Trophoblast cell (in vitro differentiated cells and primary cell): ENCODE measurements around the gene PGAP6.

ENCODE experiments used
- DNase-seq, 2 donors: peaks; one replicate each; pipeline ENCODE4 v3.0.0-alpha.2; 2016
- H2AFZ ChIP-seq: 2 replicates; pipeline ENCODE4 v1.6.1; 2013; ENCODE audit warnings: low read length, moderate library complexity, mild to moderate bottlenecking; ENCODE audit not compliant: insufficient read depth, poor library complexity
- H2AK5ac ChIP-seq: 2 replicates; pipeline ENCODE4 v1.6.1; 2013; ENCODE audit warnings: mild to moderate bottlenecking, low read length
- H2BK120ac ChIP-seq: 2 replicates; pipeline ENCODE4 v1.6.1; 2013; ENCODE audit warnings: low read length, mild to moderate bottlenecking, moderate library complexity; ENCODE audit not compliant: insufficient read depth, poor library complexity
- H2BK12ac ChIP-seq: 2 replicates; pipeline ENCODE4 v1.6.1; 2013; ENCODE audit warnings: mild to moderate bottlenecking, low read length, moderate library complexity
- H2BK5ac ChIP-seq: 2 replicates; pipeline ENCODE4 v1.6.1; 2013; ENCODE audit warnings: low read length, low read depth, moderate library complexity, mild to moderate bottlenecking; ENCODE audit not compliant: poor library complexity
- H3K14ac ChIP-seq: 2 replicates; pipeline ENCODE4 v1.6.1; 2013; ENCODE audit warnings: mild to moderate bottlenecking, low read length
- H3K18ac ChIP-seq: 2 replicates; pipeline ENCODE4 v1.6.1; 2013; ENCODE audit warnings: mild to moderate bottlenecking, low read length
- H3K23ac ChIP-seq: 2 replicates; pipeline ENCODE4 v1.6.1; 2013; ENCODE audit warnings: low read length
- H3K27ac ChIP-seq: 2 replicates; pipeline ENCODE4 v1.5.1; 2013; ENCODE audit warnings: low read depth, mild to moderate bottlenecking, inconsistent platforms, low read length, moderate library complexity
- H3K27me3 ChIP-seq: 2 replicates; pipeline ENCODE4 v1.6.1; 2013; ENCODE audit warnings: inconsistent platforms, mild to moderate bottlenecking, low read length, moderate library complexity; ENCODE audit not compliant: insufficient read depth
- H3K36me3 ChIP-seq, 2 experiments: 1 replicate in 1 of 2; 2 replicates in 1 of 2; pipeline ENCODE4 v1.6.1; 2013; ENCODE audit warnings: low read length in 2 of 2, mild to moderate bottlenecking in 2 of 2, moderate library complexity in 1 of 2; ENCODE audit not compliant: insufficient read depth in 2 of 2, control insufficient read depth in 1 of 2
- H3K4ac ChIP-seq: 2 replicates; pipeline ENCODE4 v1.6.1; 2013; ENCODE audit warnings: low read depth, mild to moderate bottlenecking, low read length, moderate library complexity
- H3K4me1 ChIP-seq, 2 experiments: 1 replicate in 1 of 2; 2 replicates in 1 of 2; pipeline ENCODE4 v1.6.1; 2013; ENCODE audit warnings: low read length in 2 of 2, mild to moderate bottlenecking in 2 of 2, moderate library complexity in 1 of 2; ENCODE audit not compliant: insufficient read depth in 2 of 2, control insufficient read depth in 1 of 2
- H3K4me2 ChIP-seq: 2 replicates; pipeline ENCODE4 v1.6.1; 2013; ENCODE audit warnings: inconsistent platforms, mild to moderate bottlenecking, low read length, moderate library complexity
- H3K4me3 ChIP-seq: 2 replicates; pipeline ENCODE4 v1.5.1; 2013; ENCODE audit warnings: mild to moderate bottlenecking, low read depth, low read length, inconsistent platforms
- H3K79me1 ChIP-seq: one replicate; pipeline ENCODE4 v1.6.1; 2013; ENCODE audit warnings: low read length
- H3K79me2 ChIP-seq: 2 replicates; pipeline ENCODE4 v1.6.1; 2013; ENCODE audit warnings: low read length, mild to moderate bottlenecking; ENCODE audit not compliant: control insufficient read depth, insufficient read depth, poor library complexity
- H3K9ac ChIP-seq: 2 replicates; pipeline ENCODE4 v1.6.1; 2013; ENCODE audit warnings: mild to moderate bottlenecking, low read length
- H3K9me3 ChIP-seq: 2 replicates; pipeline ENCODE4 v1.6.1; 2013; ENCODE audit warnings: low read depth, mild to moderate bottlenecking, control low read depth, inconsistent platforms, low read length; ENCODE audit not compliant: insufficient read depth
- H4K12ac ChIP-seq: 2 replicates; pipeline ENCODE4 v1.6.1; 2013; ENCODE audit warnings: low read depth, mild to moderate bottlenecking, low read length, moderate library complexity
- H4K8ac ChIP-seq: 2 replicates; pipeline ENCODE4 v1.6.1; 2013; ENCODE audit warnings: low read depth, mild to moderate bottlenecking, low read length, moderate library complexity
- H4K91ac ChIP-seq: one replicate; pipeline ENCODE4 v1.6.1; 2013; ENCODE audit warnings: low read depth, mild to moderate bottlenecking, low read length, moderate library complexity
- WGBS: extraction: QIAGEN DNeasy Blood & Tissue Kit; methylation state at CpG from one replicate; pipeline ENCODE4 v1.1.7; 2013; ENCODE audit warnings: missing lambda C conversion rate; ENCODE audit not compliant: insufficient read length, insufficient coverage; ENCODE audit errors: extremely low coverage; 5-methylcytosine and 5-hydroxymethylcytosine counted together

The PGAP6 gene

DNA sequence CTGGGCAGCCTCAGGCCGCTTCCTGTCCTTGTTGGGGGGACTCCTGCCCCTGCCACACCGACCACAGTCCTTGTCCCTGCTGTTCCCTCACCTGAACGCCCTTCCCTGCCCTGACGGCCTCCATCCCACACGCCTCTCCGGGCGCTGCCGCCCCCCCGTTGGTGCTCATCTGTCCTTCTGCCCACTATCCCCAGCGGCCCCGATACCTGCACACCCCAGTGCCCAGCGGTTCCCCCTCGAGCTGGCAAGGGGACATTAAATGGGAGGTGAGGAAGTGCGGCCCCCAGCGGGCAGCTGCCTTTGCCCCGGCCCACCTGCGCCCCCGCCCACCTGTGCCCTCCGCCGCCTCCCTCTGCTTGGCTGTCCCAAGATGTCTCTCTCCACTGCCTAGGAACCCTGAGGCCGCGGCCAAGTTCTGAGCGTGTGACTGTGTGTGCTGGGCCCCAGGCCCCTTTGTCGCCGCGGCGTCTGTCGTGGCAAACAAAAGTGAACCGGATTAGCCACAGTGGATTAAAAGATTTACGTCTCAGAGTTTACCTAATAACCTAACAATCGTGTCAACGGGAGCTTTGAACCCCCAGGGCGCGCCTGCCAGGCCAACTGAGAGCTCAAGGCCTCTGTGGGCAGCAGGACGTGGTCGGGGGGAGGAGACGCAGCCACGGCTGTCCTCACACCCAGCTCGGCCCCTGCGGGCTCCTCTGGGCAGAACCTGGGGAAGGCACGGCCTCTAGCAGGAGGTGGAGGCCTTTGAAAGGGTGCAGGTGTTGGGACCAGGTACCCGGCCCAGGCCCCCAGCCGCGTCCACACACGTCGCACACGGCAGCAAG lies 21.7 kb downstream of the PGAP6 start:
- Histone ChIP-seq H3K9me3 (peaks cover 1% of the 10 kb centered on the region), H3K4me2 (no peak overlapping the region), H2BK5ac (no peak overlapping the region), H3K23ac (no peak overlapping the region), H3K79me1 (no peaks in the 10 kb centered on the region), H3K4me1 (peaks cover 0 to 4% of the 10 kb centered on the region in 2 experiments), H4K91ac (no peak overlapping the region), H2BK120ac (no peak overlapping the region), H3K18ac (no peak overlapping the region), H3K27me3 (no peaks in the 10 kb centered on the region), H2AK5ac (no peak overlapping the region), H2AFZ (no peak overlapping the region), H2BK12ac (no peak overlapping the region), H3K4ac (no peak overlapping the region), H4K12ac (no peak overlapping the region), H3K79me2 (no peaks in the 10 kb centered on the region), H3K9ac (no peak overlapping the region), H3K4me3 (no peak overlapping the region), H3K27ac (no peak overlapping the region), H3K36me3 (no peaks in the 10 kb centered on the region), H3K14ac (no peak overlapping the region), H4K8ac (no peak overlapping the region)
- WGBS, result no CpG with 5 or more reads among the region's 47 CpGs
- no peak for DNase-seq

DNA sequence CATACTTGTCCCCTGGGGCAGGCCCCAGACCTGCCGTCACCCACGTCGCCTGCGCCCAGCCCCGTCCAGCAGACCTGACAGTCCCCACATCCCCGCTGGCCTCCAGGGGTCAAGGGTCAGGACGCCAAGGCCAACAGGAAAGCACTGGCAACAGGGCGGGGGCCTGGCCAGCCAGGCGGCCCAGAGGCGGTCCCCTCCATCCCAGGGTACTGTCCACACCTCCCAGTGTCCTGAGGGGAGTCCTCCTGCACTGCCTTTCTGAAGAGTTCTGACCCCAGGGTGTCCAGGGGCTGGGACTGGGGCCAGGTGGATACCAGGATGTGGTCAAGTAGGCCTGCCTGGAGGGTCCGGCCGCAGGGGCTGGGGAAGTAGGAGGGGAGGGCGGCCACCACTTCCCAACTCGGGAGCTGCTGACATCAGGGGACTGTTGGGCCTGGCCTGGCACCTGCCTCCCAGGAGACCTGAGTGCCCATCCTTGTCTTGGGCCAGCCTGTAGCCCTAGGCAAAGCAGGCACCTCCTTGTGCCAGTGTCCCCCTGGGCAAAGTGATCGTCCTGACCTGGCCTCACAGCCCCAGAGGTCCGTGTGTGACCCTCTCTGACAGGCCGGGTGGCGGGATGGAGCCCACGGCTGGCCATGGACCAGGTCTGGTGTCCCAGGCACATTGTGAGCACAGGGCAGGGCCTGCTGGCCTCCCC lies 22.6 kb downstream of the PGAP6 start:
- no peak for DNase-seq
- no peak overlapping the region for H3K27ac ChIP-seq
- no peak overlapping the region for H2BK120ac ChIP-seq
- H3K36me3 ChIP-seq, result no peaks in the 10 kb centered on the region
- H3K4me1 ChIP-seq, result peaks cover 0 to 4% of the 10 kb centered on the region in 2 experiments
- no peak overlapping the region for H2AFZ ChIP-seq
- H3K9ac ChIP-seq, result no peak overlapping the region
- no peak overlapping the region for H3K18ac ChIP-seq
- no peak overlapping the region for H2AK5ac ChIP-seq
- H4K12ac ChIP-seq, result no peak overlapping the region
- no CpG with 5 or more reads among the region's 19 CpGs for WGBS
- no peak overlapping the region for H3K14ac ChIP-seq
- no peak overlapping the region for H3K4ac ChIP-seq
- H3K27me3 ChIP-seq, result no peaks in the 10 kb centered on the region
- H2BK5ac ChIP-seq, result no peak overlapping the region
- H3K23ac ChIP-seq, result no peak overlapping the region
- H3K4me3 ChIP-seq, result no peak overlapping the region
- H3K79me1 ChIP-seq, result no peaks in the 10 kb centered on the region
- no peaks in the 10 kb centered on the region for H3K79me2 ChIP-seq
- H3K9me3 ChIP-seq, result peaks cover 1% of the 10 kb centered on the region
- no peak overlapping the region for H3K4me2 ChIP-seq
- H2BK12ac ChIP-seq, result no peak overlapping the region
- no peak overlapping the region for H4K8ac ChIP-seq
- no peak overlapping the region for H4K91ac ChIP-seq

DNA sequence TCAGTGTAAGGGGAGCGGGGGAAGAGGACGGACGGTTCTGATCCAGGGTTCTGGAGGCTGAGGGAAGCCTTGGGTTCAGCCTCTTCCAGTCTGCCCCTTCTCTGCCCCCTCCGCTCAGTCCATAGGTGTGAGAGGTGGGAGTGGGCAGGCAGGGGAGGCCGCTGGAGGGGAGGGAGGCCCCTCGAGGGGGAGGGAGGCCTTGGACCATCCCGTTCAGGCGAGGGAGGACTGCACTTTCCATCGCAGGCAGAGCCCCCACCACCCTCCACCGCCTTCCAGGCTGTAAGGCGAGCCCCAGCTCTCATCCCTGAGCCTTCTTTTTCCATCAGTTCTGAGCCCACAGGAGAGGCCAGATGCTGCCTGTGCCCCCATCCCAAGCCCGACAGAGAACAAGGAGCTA lies 25.0 kb downstream of the PGAP6 start:
- no peak overlapping the region for H4K8ac ChIP-seq

DNA sequence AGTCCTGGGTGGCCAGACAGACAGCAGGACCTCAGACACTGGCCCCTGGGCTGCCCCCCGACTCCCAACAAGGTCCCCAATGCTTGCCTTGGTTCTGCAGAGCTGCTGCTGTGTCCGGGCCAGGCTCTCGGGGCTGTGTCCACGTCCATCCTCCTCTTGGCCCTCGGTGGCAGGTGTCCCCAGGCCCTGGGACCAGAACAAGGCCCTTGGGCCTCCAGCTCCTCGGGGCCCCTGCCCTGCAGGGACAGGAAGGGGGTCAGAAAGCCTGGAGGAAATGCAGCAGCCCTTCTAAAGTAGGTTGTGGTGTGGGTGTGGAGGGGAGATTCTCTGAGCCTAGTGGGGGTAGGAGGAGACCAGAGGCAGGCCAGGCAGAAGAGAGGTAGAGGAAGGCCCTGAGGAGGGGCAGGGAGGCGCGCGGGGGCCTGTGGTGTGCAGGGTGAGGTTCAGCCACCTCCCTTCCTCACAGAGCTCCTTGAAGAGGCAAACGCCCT lies 26.8 kb downstream of the PGAP6 start:
- no peak overlapping the region for H4K8ac ChIP-seq

More for the DNA sequence above, 25.0 kb downstream of the PGAP6 start:
- Histone ChIP-seq H3K9me3 (peaks cover 1% of the 10 kb centered on the region), H2BK5ac (no peak overlapping the region), H3K9ac (no peak overlapping the region), H2BK120ac (no peak overlapping the region), H3K14ac (no peak overlapping the region), H3K27me3 (no peaks in the 10 kb centered on the region), H3K4ac (no peak overlapping the region), H2AFZ (no peak overlapping the region), H3K4me3 (no peak overlapping the region), H3K4me1 (peaks cover 4% of the 10 kb centered on the region in 2 experiments), H3K27ac (no peak overlapping the region), H3K4me2 (no peak overlapping the region), H2BK12ac (no peak overlapping the region), H3K79me2 (peaks cover 3% of the 10 kb centered on the region), H4K91ac (no peak overlapping the region), H4K12ac (no peak overlapping the region), H2AK5ac (no peak overlapping the region), H3K79me1 (peaks cover 6% of the 10 kb centered on the region), H3K36me3 (no peaks in the 10 kb centered on the region), H3K18ac (no peak overlapping the region), H3K23ac (no peak overlapping the region)
- no peak for DNase-seq
- no CpG with 5 or more reads among the region's 12 CpGs for WGBS

More for the DNA sequence above, 26.8 kb downstream of the PGAP6 start:
- peaks cover 4% of the 10 kb centered on the region in 2 experiments for H3K4me1 ChIP-seq
- H4K12ac ChIP-seq, result no peak overlapping the region
- H3K79me2 ChIP-seq, result peaks cover 3% of the 10 kb centered on the region
- H3K4me3 ChIP-seq, result no peak overlapping the region
- no peak overlapping the region for H3K27ac ChIP-seq
- H3K9ac ChIP-seq, result no peak overlapping the region
- no peak overlapping the region for H3K4me2 ChIP-seq
- no peak overlapping the region for H2BK120ac ChIP-seq
- no peak overlapping the region for H3K4ac ChIP-seq
- no peak overlapping the region for H3K14ac ChIP-seq
- no peak overlapping the region for H3K18ac ChIP-seq
- no peak overlapping the region for H3K23ac ChIP-seq
- peaks cover 1% of the 10 kb centered on the region for H3K9me3 ChIP-seq
- no peak for DNase-seq
- no peak overlapping the region for H4K91ac ChIP-seq
- H3K36me3 ChIP-seq, result peaks cover 0 to 3% of the 10 kb centered on the region in 2 experiments
- no peak overlapping the region for H2BK12ac ChIP-seq
- no peaks in the 10 kb centered on the region for H3K27me3 ChIP-seq
- H2AK5ac ChIP-seq, result no peak overlapping the region
- WGBS, result no CpG with 5 or more reads among the region's 10 CpGs
- peaks cover 6% of the 10 kb centered on the region for H3K79me1 ChIP-seq
- H2BK5ac ChIP-seq, result no peak overlapping the region
- no peak overlapping the region for H2AFZ ChIP-seq
